Ovary (tissue), 9 donors: ENCODE results near the gene DNER. TPM values are rescaled to one million over a fixed set of nuclear protein-coding genes. Genes with fewer than 3 reads are reported as not detected.
A peak's percentile ranks its signal among the peaks of the same experiment; 100 is the strongest.
"Not testable (repeated sequence)": the region's sequence is repeated elsewhere in the genome, so short reads cannot be mapped to it uniquely, and the experiment has no call there.

Experiments used
- DNase-seq, 5 donors: peaks; one replicate each; pipeline ENCODE4 v3.0.0-alpha.2; 2019 to 2020
- H3K27ac ChIP-seq, 2 donors: fragments of 200-600 bp; one replicate each; pipeline versions ENCODE4 v1.5.1 to v1.8.0; 2019 to 2022
- H3K27me3 ChIP-seq: fragments of 200-600 bp; one replicate; pipeline ENCODE4 v1.8.0; 2022
- H3K36me3 ChIP-seq: fragments of 200-600 bp; sonication (generic); one replicate; pipeline ENCODE4 v1.5.1; 2019
- H3K4me1 ChIP-seq: one replicate; pipeline ENCODE4 v1.8.1; 2013; ENCODE audit warnings: mild to moderate bottlenecking, moderate library complexity; ENCODE audit not compliant: insufficient read depth
- H3K4me3 ChIP-seq: fragments of 200-600 bp; sonication (generic); one replicate; pipeline ENCODE4 v1.5.1; 2017
- H3K9me3 ChIP-seq, 2 donors: fragments of 200-600 bp in 1 of 2; sonication (generic) in 1 of 2; one replicate each; pipeline versions ENCODE4 v1.5.1 to v1.8.1; 2013 to 2019; ENCODE audit warnings: mild to moderate bottlenecking in 1 of 2, moderate library complexity in 1 of 2
- EP300 ChIP-seq: sonication (generic); formaldehyde crosslinking; IDR thresholded peaks from one replicate; pipeline ENCODE4 v1.6.1; 2017; ENCODE audit warnings: antibody characterized with exemption
- POLR2A ChIP-seq: fragments of 450-650 bp; IDR thresholded peaks from one replicate; pipeline ENCODE4 v1.6.1; 2017; ENCODE audit warnings: antibody characterized with exemption, mild to moderate bottlenecking, moderate library complexity
- WGBS, 3 donors: extraction: QIAGEN DNeasy Blood & Tissue Kit in 1 of 3; methylation state at CpG; one replicate each; pipeline versions ENCODE4 v1.1.5 to v1.1.7; 2013 to 2017; 5-methylcytosine and 5-hydroxymethylcytosine counted together
- intact Hi-C, 4 donors: fragments of 100-400 bp; cut with DNase I; formaldehyde crosslinking; loops; one replicate each; pipeline versions ENCODE4 v1.11.0 to v1.15.1; 2022 to 2023
- polyA plus RNA-seq, 2 donors: library from polyadenylated mRNA; stranded (reverse); fragments of 200-250 nt in 1 of 2; fragments of 350-450 nt in 1 of 2; fragmentation: Illumina TruSeq in 1 of 2; extraction: RNeasy Lipid Tissue Mini Kit (QIAGEN cat#74804) in 1 of 2; gene quantifications; one replicate each; pipeline ENCODE4 v1.2.3, GENCODE V29; 2013 to 2014
- total RNA-seq, 7 donors: library from RNA; depleted of rRNA in 2 of 7; stranded (reverse); fragments of >200 nt in 2 of 7; fragmentation: NEBNext Ultra II Directional in 3 of 7; extraction: Animal tissue kit (Norgen Biotek cat#: 25700) in 3 of 7; gene quantifications; one replicate each; pipeline versions ENCODE4 v1.1.0 to v1.2.4, GENCODE V29; 2016 to 2023
- TF ChIP-seq, protein P1 (sequence below), 3 donors: fragments of 450-650 bp in 2 of 3; fragments of 200-600 bp in 1 of 3; IDR thresholded peaks; one replicate each; pipeline versions ENCODE4 v1.5.1 to v1.8.0; 2016 to 2022; ENCODE audit warnings: antibody characterized with exemption in 3 of 3, mild to moderate bottlenecking in 1 of 3
- donor health status: DM: no; HTN: no; CAD: no; lungs with moderate emphysema.
- donor health status: DM: no; HTN: no; CAD: no.
- donor health status: Bipolar disorder and iron deficiency.
- donor health status: DM: yes; HTN: yes; CAD: no.
- donor health status: DM: no; HTN: no; CAD: no.
- donor health status: DM: yes; HTN: yes; CAD: no.

The DNER gene
- total and polyA plus RNA-seq, 9 donors: 0.17 to 2.7 (median 1.2) TPM; not detected in 1

DNA sequence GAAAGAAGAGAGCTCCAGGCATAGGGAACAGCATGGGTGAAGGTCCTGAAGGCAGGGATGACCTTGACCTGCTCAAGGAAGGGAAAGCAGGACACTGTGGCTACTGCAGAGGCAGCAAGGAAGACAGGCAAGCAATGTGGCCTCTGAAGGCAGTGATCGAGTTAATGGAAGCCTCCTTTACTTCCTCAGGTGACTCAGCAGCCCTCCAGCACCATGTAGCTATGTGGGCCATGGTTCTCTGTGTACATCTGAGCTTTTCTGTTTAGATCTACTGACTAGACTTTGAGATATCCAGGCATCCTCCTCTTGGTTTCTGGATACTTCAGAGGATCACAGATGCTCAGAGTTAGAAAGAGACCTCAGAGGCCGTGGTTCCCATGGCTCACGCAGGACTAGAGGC is 336.0 kb downstream of the DNER start:
- H3K4me3 ChIP-seq: no peak overlapping the region
- no peaks in the 10 kb centered on the region for H3K4me1 ChIP-seq
- no peaks in the 10 kb centered on the region for H3K27me3 ChIP-seq
- TF ChIP-seq, protein P1, sequence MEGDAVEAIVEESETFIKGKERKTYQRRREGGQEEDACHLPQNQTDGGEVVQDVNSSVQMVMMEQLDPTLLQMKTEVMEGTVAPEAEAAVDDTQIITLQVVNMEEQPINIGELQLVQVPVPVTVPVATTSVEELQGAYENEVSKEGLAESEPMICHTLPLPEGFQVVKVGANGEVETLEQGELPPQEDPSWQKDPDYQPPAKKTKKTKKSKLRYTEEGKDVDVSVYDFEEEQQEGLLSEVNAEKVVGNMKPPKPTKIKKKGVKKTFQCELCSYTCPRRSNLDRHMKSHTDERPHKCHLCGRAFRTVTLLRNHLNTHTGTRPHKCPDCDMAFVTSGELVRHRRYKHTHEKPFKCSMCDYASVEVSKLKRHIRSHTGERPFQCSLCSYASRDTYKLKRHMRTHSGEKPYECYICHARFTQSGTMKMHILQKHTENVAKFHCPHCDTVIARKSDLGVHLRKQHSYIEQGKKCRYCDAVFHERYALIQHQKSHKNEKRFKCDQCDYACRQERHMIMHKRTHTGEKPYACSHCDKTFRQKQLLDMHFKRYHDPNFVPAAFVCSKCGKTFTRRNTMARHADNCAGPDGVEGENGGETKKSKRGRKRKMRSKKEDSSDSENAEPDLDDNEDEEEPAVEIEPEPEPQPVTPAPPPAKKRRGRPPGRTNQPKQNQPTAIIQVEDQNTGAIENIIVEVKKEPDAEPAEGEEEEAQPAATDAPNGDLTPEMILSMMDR (IDR thresholded peaks at IDR 0.05): no peak
- TF ChIP-seq EP300 (no peak), POLR2A (no peak)
- no peaks in the 10 kb centered on the region for H3K36me3 ChIP-seq
- DNase-seq: no peak
- no peak overlapping the region for H3K27ac ChIP-seq
- no peaks in the 10 kb centered on the region for H3K9me3 ChIP-seq
- 87 to 93% (median 92%) methylated on average over 3 of the region's 3 CpGs for WGBS, 3 donors
- intact Hi-C loops: no loop called here

DNA sequence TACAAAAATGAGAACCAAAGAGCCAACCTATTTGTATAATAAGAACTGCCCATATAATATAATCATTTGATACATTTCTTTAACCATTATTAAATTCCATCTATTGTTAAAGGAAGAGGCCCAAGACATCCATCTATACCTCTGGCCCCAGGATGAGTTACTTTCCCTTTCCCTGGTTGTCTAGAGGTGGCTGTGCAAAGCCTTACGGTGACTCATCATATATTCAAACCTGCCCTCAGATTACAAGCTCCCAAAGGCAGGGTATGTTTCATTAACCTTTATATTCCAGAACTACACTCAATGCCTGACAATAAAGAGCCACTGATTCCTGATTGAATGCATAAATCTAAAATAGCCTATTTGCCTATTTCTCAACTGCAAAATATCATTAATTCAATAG is 337.5 kb downstream of the DNER start:
- Histone ChIP-seq H3K36me3 (no peaks in the 10 kb centered on the region), H3K9me3 (no peaks in the 10 kb centered on the region), H3K4me1 (peaks cover 9% of the 10 kb centered on the region), H3K27ac (no peak overlapping the region), H3K4me3 (no peak overlapping the region), H3K27me3 (no peaks in the 10 kb centered on the region)
- intact Hi-C loops: no loop called here
- 88 to 93% (median 93%) methylated on average over 1 of the region's 1 CpG for WGBS, 3 donors
- DNase-seq: no peak
- TF ChIP-seq POLR2A (no peak), EP300 (no peak)
- TF ChIP-seq, protein P1 (IDR thresholded peaks at IDR 0.05): no peak

DNA sequence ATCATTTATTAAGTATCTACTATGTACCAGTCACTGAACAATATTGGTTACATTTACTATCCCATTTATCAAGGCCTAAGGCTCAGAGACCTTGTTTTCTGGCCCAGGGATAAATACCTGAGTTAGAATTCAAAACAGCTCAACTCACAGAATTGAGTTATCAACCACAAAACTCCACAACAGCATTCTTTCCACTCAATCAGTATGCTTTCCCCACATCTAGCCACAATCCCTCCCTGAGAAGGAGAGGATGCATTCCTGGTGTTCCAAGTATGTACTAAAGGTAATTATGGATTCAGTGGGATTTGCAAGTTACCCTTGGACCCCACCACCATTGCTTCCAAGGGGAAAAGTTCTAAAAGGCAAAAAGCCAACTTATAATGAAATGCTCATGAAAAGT is 339.1 kb downstream of the DNER start:
- Histone ChIP-seq H3K4me1 (peaks cover 17% of the 10 kb centered on the region), H3K27ac (no peak overlapping the region), H3K4me3 (no peak overlapping the region), H3K36me3 (no peaks in the 10 kb centered on the region), H3K27me3 (no peaks in the 10 kb centered on the region), H3K9me3 (no peaks in the 10 kb centered on the region)
- intact Hi-C loops: no loop called here
- no peak for DNase-seq
- TF ChIP-seq EP300: no peak
- TF ChIP-seq, protein P1 (IDR thresholded peaks at IDR 0.05): no peak
- TF ChIP-seq POLR2A: no peak

DNA sequence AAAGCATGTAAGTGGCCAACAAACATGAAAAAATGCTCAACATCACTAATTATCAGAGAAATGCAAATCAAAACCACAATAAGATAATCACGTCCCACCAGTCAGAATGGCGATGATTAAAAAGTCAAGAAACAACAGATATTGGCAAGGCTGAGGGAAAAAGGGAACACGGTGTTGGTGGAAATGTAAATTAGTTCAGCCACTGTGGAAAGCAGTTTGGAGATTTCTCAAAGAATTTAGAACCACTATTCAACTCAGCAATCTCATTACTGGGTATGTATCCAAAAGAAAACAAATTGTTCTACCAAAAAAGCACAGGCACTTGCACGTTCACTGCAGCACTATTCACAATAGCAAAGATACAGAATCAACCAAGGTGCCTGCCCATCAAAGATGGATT is 341.0 kb downstream of the DNER start:
- 13 to 19% (median 13%) methylated on average over 4 of the region's 4 CpGs for WGBS, 3 donors
- intact Hi-C loops: not testable (repeated sequence)

DNA sequence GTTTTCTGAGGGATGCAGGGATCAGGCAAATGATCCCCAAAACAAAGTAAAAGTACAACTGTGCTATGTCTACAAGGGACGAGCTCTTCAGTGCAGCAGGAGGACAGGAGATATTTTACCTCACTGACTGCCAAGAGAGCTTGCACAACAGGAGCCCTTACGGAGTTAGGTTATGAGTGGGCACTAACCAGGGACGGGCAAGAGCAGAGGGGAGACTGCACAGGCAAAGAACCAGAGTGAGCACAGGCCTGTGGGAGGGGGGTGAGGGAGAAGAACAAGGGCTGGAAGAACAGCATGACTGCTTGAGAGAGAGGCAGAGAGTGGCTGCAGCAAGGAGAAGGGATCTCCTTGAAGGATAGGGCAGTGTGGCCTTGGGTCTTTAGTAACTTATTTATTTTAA is 342.1 kb downstream of the DNER start:
- H3K36me3 ChIP-seq: no peaks in the 10 kb centered on the region
- no peak overlapping the region for H3K4me3 ChIP-seq
- TF ChIP-seq EP300 (no peak), POLR2A (no peak)
- TF ChIP-seq, protein P1 (IDR thresholded peaks at IDR 0.05): no peak
- H3K27me3 ChIP-seq: no peaks in the 10 kb centered on the region
- no peaks in the 10 kb centered on the region for H3K9me3 ChIP-seq
- DNase-seq: peak; percentile 35 to 64 (median 55)
- peaks cover 17% of the 10 kb centered on the region for H3K4me1 ChIP-seq
- H3K27ac ChIP-seq: no peak overlapping the region
- 9 to 13% (median 13%) methylated on average over 3 of the region's 3 CpGs for WGBS, 3 donors
- intact Hi-C loops: no loop called here

More for the DNA sequence above, 341.0 kb downstream of the DNER start:
- H3K9me3 ChIP-seq, H3K27ac ChIP-seq, DNase-seq, H3K4me3 ChIP-seq, H3K36me3 ChIP-seq, H3K27me3 ChIP-seq: not testable (repeated sequence)
- peaks cover 17% of the 10 kb centered on the region for H3K4me1 ChIP-seq
